HG03066 (cell line): Measurements from ENCODE around the gene RNPS1.
"Not testable (repeated sequence)": the region's sequence is repeated elsewhere in the genome, so short reads cannot be mapped to it uniquely, and the experiment has no call there.

ENCODE experiments used
- ATAC-seq: cut with Tn5 transposase; IDR thresholded peaks from one replicate; pipeline ENCODE4 v1.9.1; 2021; ENCODE audit warnings: low read depth; ENCODE audit not compliant: unreplicated experiment

The RNPS1 gene

GRCh38 chr16:2282866-2283555 is 15.1 kb upstream of the RNPS1 start:
- ATAC-seq: no peak

GRCh38 chr16:2282262-2282661 is 14.3 kb upstream of the RNPS1 start:
- ATAC-seq: no peak

- no peak for ATAC-seq
Measured at GRCh38 chr16:2280981-2281542, 13.1 kb upstream of the RNPS1 start.

GRCh38 chr16:2280461-2280860 is 12.5 kb upstream of the RNPS1 start:
- ATAC-seq: no peak

- ATAC-seq: no peak
Measured at GRCh38 chr16:2278956-2279800, 11.3 kb upstream of the RNPS1 start.

- ATAC-seq: no peak
Measured at GRCh38 chr16:2278272-2278608, 10.3 kb upstream of the RNPS1 start.

- ATAC-seq: no peak
Measured at GRCh38 chr16:2277466-2278271, 9.7 kb upstream of the RNPS1 start.

- no peak for ATAC-seq
Measured at GRCh38 chr16:2276368-2277195, 8.7 kb upstream of the RNPS1 start.

- ATAC-seq: no peak
Measured at GRCh38 chr16:2275476-2276367, 7.8 kb upstream of the RNPS1 start.

GRCh38 chr16:2273931-2274330 is 6.0 kb upstream of the RNPS1 start:
- no peak for ATAC-seq

- no peak for ATAC-seq
Measured at GRCh38 chr16:2273484-2273883, 5.6 kb upstream of the RNPS1 start.

GRCh38 chr16:2271848-2272461 is 4.0 kb upstream of the RNPS1 start:
- ATAC-seq: no peak

- no peak for ATAC-seq
Measured at GRCh38 chr16:2270588-2271470, 2.9 kb upstream of the RNPS1 start.

- no peak for ATAC-seq
Measured at GRCh38 chr16:2270070-2270462, 2.1 kb upstream of the RNPS1 start.

- ATAC-seq: peak; percentile 56
Measured at GRCh38 chr16:2267505-2267912, 417 bp downstream of the RNPS1 start.

- not testable (repeated sequence) for ATAC-seq
Measured at GRCh38 chr16:2266887-2267286, 1.0 kb downstream of the RNPS1 start.

- not testable (repeated sequence) for ATAC-seq
Measured at GRCh38 chr16:2263026-2263425, 4.9 kb downstream of the RNPS1 start.

- no peak for ATAC-seq
Measured at GRCh38 chr16:2260250-2260649, 7.7 kb downstream of the RNPS1 start.
